ENCODE data around the gene SQSTM1. TPM values are rescaled to one million over a fixed set of nuclear protein-coding genes. Genes with fewer than 3 reads are reported as not detected.

SQSTM1 gene
- polyA plus RNA-seq, 5 donors = 68.4 to 113 (median 97.1) TPM

Other genes starting within 250 kb of the SQSTM1 start
- 1,000 to 10,000 TPM; 1,262 to 1,948 (median 1,836) TPM for gene HNRNPH1, start 197.2 kb upstream of the SQSTM1 start, polyA plus RNA-seq (ENCODE audit: insufficient read depth in 1 of 5, insufficient read length in 5 of 5, low replicate concordance in 1 of 5)
- 1 to 10 TPM in 1 of 5 donors, under 1 TPM in 4; 0.28 to 1.1 (median 0.77) TPM for gene CBY3, start 139.9 kb upstream of the SQSTM1 start, polyA plus RNA-seq (ENCODE audit: insufficient read depth in 1 of 5, insufficient read length in 5 of 5, low replicate concordance in 1 of 5)
- gene CANX, start 121.9 kb upstream of the SQSTM1 start, polyA plus RNA-seq (ENCODE audit: insufficient read depth in 1 of 5, insufficient read length in 5 of 5, low replicate concordance in 1 of 5) = 100 to 1,000 TPM; 301 to 471 (median 437) TPM
- gene MAML1, start 88.1 kb upstream of the SQSTM1 start, polyA plus RNA-seq (ENCODE audit: insufficient read depth in 1 of 5, insufficient read length in 5 of 5, low replicate concordance in 1 of 5) = 10 to 100 TPM; 39.2 to 46.4 (median 43.1) TPM
- 10 to 100 TPM in 1 of 5 donors, 1 to 10 TPM in 4; 3.0 to 10.5 (median 4.4) TPM for gene LTC4S, start 26.9 kb upstream of the SQSTM1 start, polyA plus RNA-seq (ENCODE audit: insufficient read depth in 1 of 5, insufficient read length in 5 of 5, low replicate concordance in 1 of 5)
- 100 to 1,000 TPM in 2 of 5 donors, 10 to 100 TPM in 3; 84.5 to 115 (median 96.8) TPM for gene MGAT4B, start 14.0 kb upstream of the SQSTM1 start, polyA plus RNA-seq (ENCODE audit: insufficient read depth in 1 of 5, insufficient read length in 5 of 5, low replicate concordance in 1 of 5)
- 10 to 100 TPM; 38.9 to 53.4 (median 43.3) TPM for gene MRNIP, start 37.9 kb downstream of the SQSTM1 start, polyA plus RNA-seq (ENCODE audit: insufficient read depth in 1 of 5, insufficient read length in 5 of 5, low replicate concordance in 1 of 5)
- gene TBC1D9B, start 87.0 kb downstream of the SQSTM1 start, polyA plus RNA-seq (ENCODE audit: insufficient read depth in 1 of 5, insufficient read length in 5 of 5, low replicate concordance in 1 of 5) = 100 to 1,000 TPM in 1 of 5 donors, 10 to 100 TPM in 4; 76.3 to 100 (median 89.1) TPM

Data from right lung (tissue), 5 donors.